ENCODE results near the gene MTERF4. TPM values are rescaled to one million over a fixed set of nuclear protein-coding genes. Genes with fewer than 3 reads are reported as not detected.

The MTERF4 gene
- total and polyA plus RNA-seq, 2 of the 4 experiments (the other 2 are of a cell fraction), result 26.6 to 33.3 TPM

- Histone ChIP-seq H3K36me3 (ENCODE audit: control insufficient read depth, insufficient read depth, low read length) (peaks cover 11% of the 10 kb centered on the region), H4K20me1 (ENCODE audit: insufficient read depth, low read length) (no peaks in the 10 kb centered on the region), H2AFZ (replicated peaks; ENCODE audit: low read length, poor library complexity) (no peak overlapping the region), H3K27ac (ENCODE audit: insufficient read depth, low read length) (no peak overlapping the region), H3K18ac (ENCODE audit: low read depth, low read length) (no peak overlapping the region), H3K9me3 (ENCODE audit: control insufficient read depth, insufficient read depth, low read length) (peaks cover 2% of the 10 kb centered on the region; the same call in 1 of the 2 replicates), H3K23ac (ENCODE audit: low read depth, low read length) (no peak overlapping the region), H2BK5ac (ENCODE audit: low read depth, low read length, poor library complexity, severe bottlenecking) (no peak overlapping the region), H3K56ac (ENCODE audit: extremely low read depth, insufficient read depth, low read length) (no peak overlapping the region), H4K8ac (ENCODE audit: low read depth in 2 of 2, low read length in 2 of 2) (no peak overlapping the region), H2BK15ac (ENCODE audit: low read depth, low read length) (no peak overlapping the region), H3K79me1 (ENCODE audit: low read depth in 1 of 2, low read length in 2 of 2) (no peaks in the 10 kb centered on the region), H3K4me2 (ENCODE audit: low read depth, low read length) (no peak overlapping the region), H2AK5ac (ENCODE audit: low read depth, low read length) (no peak overlapping the region), H3K4ac (ENCODE audit: low read depth, low read length) (no peak overlapping the region), H3K9ac (ENCODE audit: low read depth, low read length) (no peak overlapping the region), H2AK9ac (replicated peaks; ENCODE audit: low read depth, low read length, poor library complexity) (no peak overlapping the region), H3K4me1 (ENCODE audit: control insufficient read depth, insufficient read depth, low read length) (no peaks in the 10 kb centered on the region), H2BK20ac (ENCODE audit: low read depth, low read length) (no peak overlapping the region), H3K4me3 (ENCODE audit: insufficient read depth, low read depth, low read length) (no peak overlapping the region), H4K91ac (ENCODE audit: insufficient read depth, low read depth, low read length) (no peak overlapping the region), H3K14ac (replicated peaks; ENCODE audit: low read depth, low read length) (no peak overlapping the region), H3K27me3 (ENCODE audit: control insufficient read depth, insufficient read depth, low read length) (no peaks in the 10 kb centered on the region), H3K9me1 (ENCODE audit: insufficient read depth, low read length) (peaks cover 3% of the 10 kb centered on the region; the same call in 1 of the 2 replicates), H2BK120ac (ENCODE audit: low read depth, low read length) (no peak overlapping the region), H4K5ac (ENCODE audit: low read depth, low read length) (no peak overlapping the region)
- DNase-seq, result no peak
- in situ Hi-C loops (cut with MboI; ENCODE audit: low sequenced_read_pairs) (no loop called here), dilution Hi-C loops (cut with HindIII; ENCODE audit: low sequenced_read_pairs, unreplicated experiment) (no loop called here), intact Hi-C loops (cut with micrococcal nuclease) (no loop called here)
- 75% methylated on average over 8 of the region's 16 CpGs; no CpG with 5 or more reads in 1 of the 2 experiments for WGBS, 2 experiments (ENCODE audit: extremely low coverage in 2 of 2, insufficient read length in 1 of 2)
- ATAC-seq (ENCODE audit: low read depth), result no peak
- TF ChIP-seq POLR2A (IDR thresholded peaks at IDR 0.05; ENCODE audit: low read depth, low read length), result no peak
- TF ChIP-seq MAZ (IDR thresholded peaks at IDR 0.05; ENCODE audit: borderline replicate concordance, low read depth, low read length), result no peak
- no peak for TF ChIP-seq MXI1 (IDR thresholded peaks at IDR 0.05; ENCODE audit: borderline replicate concordance, low read depth, low read length)
- no peak for TF ChIP-seq MAFK (IDR thresholded peaks at IDR 0.05; ENCODE audit: low read depth, low read length)
- TF ChIP-seq RFX5 (IDR thresholded peaks at IDR 0.05; ENCODE audit: low read depth, low read length), result no peak
- no peak for TF ChIP-seq FOS (IDR thresholded peaks at IDR 0.05; ENCODE audit: low read depth, low read length)
- TF ChIP-seq USF2 (IDR thresholded peaks at IDR 0.05; ENCODE audit: low read depth, low read length), result no peak
- TF ChIP-seq CTCF (conservative IDR thresholded peaks at IDR 0.05; ENCODE audit: low read depth, low read length), result no peak
- TF ChIP-seq CEBPB (IDR thresholded peaks at IDR 0.05; ENCODE audit: low read depth, low read length), result no peak
- no peak for TF ChIP-seq BHLHE40 (IDR thresholded peaks at IDR 0.05; ENCODE audit: low read depth, low read length)
- TF ChIP-seq RCOR1 (IDR thresholded peaks at IDR 0.05; ENCODE audit: insufficient replicate concordance, low read length), result no peak
- no peak for TF ChIP-seq RAD21 (IDR thresholded peaks at IDR 0.05; ENCODE audit: low read length)
- no peak for TF ChIP-seq SMC3 (IDR thresholded peaks at IDR 0.05; ENCODE audit: low read depth, low read length)
- TF ChIP-seq NFE2L2 (IDR thresholded peaks at IDR 0.05; ENCODE audit: low read depth, low read length), result no peak
- TF ChIP-seq CHD1 (IDR thresholded peaks at IDR 0.05; ENCODE audit: low read depth, low read length), result no peak
- TF ChIP-seq ELK1 (IDR thresholded peaks at IDR 0.05; ENCODE audit: borderline replicate concordance, low read depth, low read length), result no peak
- no TSS peak for BruUV-seq (replicated peaks)
- ChIA-PET POLR2A (ENCODE audit: unreplicated experiment) (no interaction called here), CTCF (interaction anchor here (0.6 kb wide), 1 partner anchor 101 kb away, joined by 3 read pairs; no protein-coding TSS in a partner anchor)
Measured at GRCh38 chr2:241123816-241124536, 21.9 kb upstream of the MTERF4 start.

All from IMR-90 (cell line).